Endothelial cell (in vitro differentiated cells): Measurements from ENCODE around the gene SLC25A23. TPM values are rescaled to one million over a fixed set of nuclear protein-coding genes. Genes with fewer than 3 reads are reported as not detected.

Experiments
- DNase-seq: peaks from one replicate; pipeline ENCODE4 v3.0.0; 2021; ENCODE audit warnings: low spot score
- H3K27ac Mint-ChIP-seq: one replicate; pipeline ENCODE4 v1.8.0; 2021; ENCODE audit warnings: mixed read lengths, inconsistent platforms; ENCODE audit not compliant: unreplicated experiment
- H3K27me3 Mint-ChIP-seq: one replicate; pipeline ENCODE4 v1.8.0; 2021; ENCODE audit warnings: mild to moderate bottlenecking, moderate library complexity, mixed read lengths, inconsistent platforms; ENCODE audit not compliant: unreplicated experiment
- H3K36me3 Mint-ChIP-seq: one replicate; pipeline ENCODE4 v1.8.0; 2021; ENCODE audit warnings: mild to moderate bottlenecking, low read depth, mixed read lengths, inconsistent platforms; ENCODE audit not compliant: unreplicated experiment
- H3K4me1 Mint-ChIP-seq: one replicate; pipeline ENCODE4 v1.8.0; 2021; ENCODE audit warnings: mild to moderate bottlenecking, mixed read lengths, inconsistent platforms; ENCODE audit not compliant: unreplicated experiment
- H3K4me3 Mint-ChIP-seq: one replicate; pipeline ENCODE4 v1.8.0; 2021; ENCODE audit warnings: mild to moderate bottlenecking, mixed read lengths, inconsistent platforms; ENCODE audit not compliant: unreplicated experiment
- H3K9me3 Mint-ChIP-seq: one replicate; pipeline ENCODE4 v1.8.0; 2021; ENCODE audit warnings: mixed read lengths, inconsistent platforms; ENCODE audit not compliant: unreplicated experiment
- total RNA-seq: library from RNA; stranded (reverse); fragmentation: NEBNext Ultra II Directional; extraction: Animal tissue kit (Norgen Biotek cat#: 25700); gene quantifications from one replicate; pipeline ENCODE4 v1.2.1, GENCODE V29; 2021; ENCODE audit not compliant: unreplicated experiment
- TF ChIP-seq, protein P1 (sequence below): fragments of 200-600 bp; sonication (generic); IDR thresholded peaks from one replicate; pipeline ENCODE4 v1.5.0; 2021; ENCODE audit warnings: antibody characterized with exemption; ENCODE audit not compliant: unreplicated experiment

The SLC25A23 gene
- total RNA-seq, 1 donor from 2014 or later = 20.7 TPM

DNA sequence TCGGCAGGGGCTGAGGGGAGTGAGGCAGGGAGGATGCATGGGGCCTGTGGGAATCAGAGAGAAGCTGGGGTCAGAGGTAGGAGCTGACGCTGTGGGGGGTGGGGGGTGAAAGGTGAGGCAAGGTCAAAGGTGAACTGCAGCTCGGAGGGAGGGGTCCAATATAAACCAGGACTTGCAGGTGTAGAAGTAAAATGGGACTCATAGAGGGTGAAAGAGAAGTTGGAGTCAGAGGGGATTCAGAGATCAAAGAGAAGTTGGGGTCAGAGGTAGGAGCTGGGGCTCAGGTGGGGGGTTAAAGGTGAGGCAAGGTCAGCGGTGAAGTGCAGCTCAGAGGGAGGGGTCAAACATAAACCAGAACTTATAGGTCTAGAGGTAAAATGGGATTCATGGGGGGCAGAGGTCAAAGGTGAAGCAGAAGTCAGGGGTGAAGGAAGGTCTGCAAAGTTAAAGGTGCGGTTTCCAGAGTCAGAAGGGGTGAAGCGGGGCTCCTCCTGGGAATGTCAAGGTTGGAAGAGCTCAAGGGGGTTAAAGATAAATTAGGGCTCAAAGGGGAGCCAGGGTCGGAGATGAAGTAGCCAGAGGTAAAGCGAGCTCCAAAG, 34.9 kb upstream of the SLC25A23 start:
- Mint-ChIP-seq H3K4me3 (no peak overlapping the region), H3K4me1 (no peaks in the 10 kb centered on the region), H3K27ac (no peak overlapping the region), H3K9me3 (no peaks in the 10 kb centered on the region), H3K36me3 (no peaks in the 10 kb centered on the region), H3K27me3 (peaks cover 8% of the 10 kb centered on the region)
- TF ChIP-seq, protein P1, sequence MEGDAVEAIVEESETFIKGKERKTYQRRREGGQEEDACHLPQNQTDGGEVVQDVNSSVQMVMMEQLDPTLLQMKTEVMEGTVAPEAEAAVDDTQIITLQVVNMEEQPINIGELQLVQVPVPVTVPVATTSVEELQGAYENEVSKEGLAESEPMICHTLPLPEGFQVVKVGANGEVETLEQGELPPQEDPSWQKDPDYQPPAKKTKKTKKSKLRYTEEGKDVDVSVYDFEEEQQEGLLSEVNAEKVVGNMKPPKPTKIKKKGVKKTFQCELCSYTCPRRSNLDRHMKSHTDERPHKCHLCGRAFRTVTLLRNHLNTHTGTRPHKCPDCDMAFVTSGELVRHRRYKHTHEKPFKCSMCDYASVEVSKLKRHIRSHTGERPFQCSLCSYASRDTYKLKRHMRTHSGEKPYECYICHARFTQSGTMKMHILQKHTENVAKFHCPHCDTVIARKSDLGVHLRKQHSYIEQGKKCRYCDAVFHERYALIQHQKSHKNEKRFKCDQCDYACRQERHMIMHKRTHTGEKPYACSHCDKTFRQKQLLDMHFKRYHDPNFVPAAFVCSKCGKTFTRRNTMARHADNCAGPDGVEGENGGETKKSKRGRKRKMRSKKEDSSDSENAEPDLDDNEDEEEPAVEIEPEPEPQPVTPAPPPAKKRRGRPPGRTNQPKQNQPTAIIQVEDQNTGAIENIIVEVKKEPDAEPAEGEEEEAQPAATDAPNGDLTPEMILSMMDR = no peak
- no peak for DNase-seq

DNA sequence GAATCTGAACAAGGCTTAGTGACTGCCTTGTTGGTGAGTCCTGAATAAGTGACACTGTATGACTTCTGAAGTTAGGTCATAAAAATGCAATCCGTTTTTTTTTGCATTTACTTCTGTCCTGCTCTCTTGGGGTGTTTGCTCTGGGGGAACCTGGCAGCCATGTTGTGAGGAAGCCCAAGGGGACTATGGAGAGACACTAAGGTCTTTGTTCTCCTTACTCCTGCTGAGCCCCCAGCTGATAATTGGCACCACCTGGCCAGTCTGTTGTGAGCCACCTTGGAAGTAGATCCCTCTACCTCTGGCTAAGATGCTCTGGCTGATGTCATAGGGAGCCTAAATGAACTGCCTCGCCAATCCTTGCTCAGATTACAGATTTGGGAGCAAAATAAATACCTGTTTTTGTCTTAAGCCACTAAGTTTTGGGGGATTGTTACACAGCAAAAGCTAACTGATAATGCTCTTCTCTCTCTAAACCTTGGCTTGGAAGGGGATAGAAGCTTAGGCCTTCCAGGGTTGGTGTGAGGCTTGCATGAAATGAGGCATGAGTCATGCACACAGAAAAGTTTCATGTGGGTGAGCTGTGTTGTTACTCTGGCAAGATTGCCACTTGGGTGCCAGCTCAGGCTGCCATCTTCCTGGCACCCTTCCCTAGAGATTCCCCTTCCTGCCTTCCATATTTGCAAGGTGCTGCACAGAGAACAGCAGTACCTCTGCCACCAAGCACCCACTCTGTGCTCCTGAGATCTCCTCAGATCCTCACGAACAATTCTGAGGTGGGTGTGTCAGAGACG, 32.4 kb upstream of the SLC25A23 start:
- DNase-seq = no peak
- H3K9me3 Mint-ChIP-seq = no peaks in the 10 kb centered on the region
- no peaks in the 10 kb centered on the region for H3K36me3 Mint-ChIP-seq
- no peak overlapping the region for H3K4me3 Mint-ChIP-seq
- TF ChIP-seq, protein P1 = no peak
- H3K27me3 Mint-ChIP-seq = peaks cover 7% of the 10 kb centered on the region
- no peak overlapping the region for H3K27ac Mint-ChIP-seq
- H3K4me1 Mint-ChIP-seq = no peaks in the 10 kb centered on the region

GRCh38 chr19:6490134-6490533, 30.5 kb upstream of the SLC25A23 start:
- TF ChIP-seq, protein P1 = no peak
- no peaks in the 10 kb centered on the region for H3K4me1 Mint-ChIP-seq
- no peak overlapping the region for H3K27ac Mint-ChIP-seq
- no peak overlapping the region for H3K4me3 Mint-ChIP-seq
- no peak for DNase-seq
- peaks cover 7% of the 10 kb centered on the region for H3K27me3 Mint-ChIP-seq
- no peaks in the 10 kb centered on the region for H3K36me3 Mint-ChIP-seq
- H3K9me3 Mint-ChIP-seq = no peaks in the 10 kb centered on the region

GRCh38 chr19:6489278-6490061, 29.9 kb upstream of the SLC25A23 start:
- no peaks in the 10 kb centered on the region for H3K9me3 Mint-ChIP-seq
- H3K36me3 Mint-ChIP-seq = no peaks in the 10 kb centered on the region
- H3K4me3 Mint-ChIP-seq = no peak overlapping the region
- H3K27me3 Mint-ChIP-seq = peaks cover 5% of the 10 kb centered on the region
- TF ChIP-seq, protein P1 = no peak
- no peak for DNase-seq
- H3K27ac Mint-ChIP-seq = no peak overlapping the region
- no peaks in the 10 kb centered on the region for H3K4me1 Mint-ChIP-seq
